Activated CD4-positive, alpha-beta T cell treated with anti-CD3 and anti-CD28 coated beads, Interleukin-10, Interleukin-2, amounts not matched to agents 100 ng/mL and 50 ng/mL, durations not matched to agents 16 hours and 8 hours (primary cell): ENCODE data around the gene ANKRD40CL.
A peak's percentile ranks its signal among the peaks of the same experiment; 100 is the strongest.

Experiments
- DNase-seq: peaks from one replicate; pipeline ENCODE4 v3.0.0-alpha.2; 2020

The ANKRD40CL gene

DNA sequence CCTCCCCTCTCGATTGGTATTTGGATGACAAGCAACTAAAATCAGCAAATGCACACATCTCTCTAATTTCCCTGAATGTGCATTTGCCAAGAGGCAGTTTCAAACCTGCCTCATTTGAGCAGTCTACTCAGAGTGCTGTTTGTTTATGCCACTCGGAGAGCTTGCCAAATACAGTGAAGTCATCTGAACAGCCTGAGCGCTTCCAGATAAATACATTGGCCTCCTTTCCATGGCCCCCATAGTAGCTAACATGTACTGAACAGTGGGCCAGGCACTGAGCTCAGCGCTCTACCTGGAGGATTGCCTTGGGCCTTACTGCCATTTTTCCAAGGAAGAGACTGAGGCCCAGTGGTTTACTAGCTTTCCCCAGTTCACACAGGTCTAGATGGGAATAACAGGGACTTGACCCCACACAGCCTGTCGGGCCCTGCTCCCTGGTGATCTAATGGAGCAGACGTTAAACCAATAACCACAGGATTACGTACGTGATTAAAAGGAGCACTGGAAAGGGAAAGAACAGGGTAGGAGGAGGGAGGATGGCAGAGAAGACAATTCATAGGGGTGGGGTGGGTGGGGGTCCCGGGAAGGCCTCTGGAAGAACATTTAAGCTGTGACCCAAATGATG is 18.7 kb upstream of the ANKRD40CL start:
- no peak for DNase-seq

DNA sequence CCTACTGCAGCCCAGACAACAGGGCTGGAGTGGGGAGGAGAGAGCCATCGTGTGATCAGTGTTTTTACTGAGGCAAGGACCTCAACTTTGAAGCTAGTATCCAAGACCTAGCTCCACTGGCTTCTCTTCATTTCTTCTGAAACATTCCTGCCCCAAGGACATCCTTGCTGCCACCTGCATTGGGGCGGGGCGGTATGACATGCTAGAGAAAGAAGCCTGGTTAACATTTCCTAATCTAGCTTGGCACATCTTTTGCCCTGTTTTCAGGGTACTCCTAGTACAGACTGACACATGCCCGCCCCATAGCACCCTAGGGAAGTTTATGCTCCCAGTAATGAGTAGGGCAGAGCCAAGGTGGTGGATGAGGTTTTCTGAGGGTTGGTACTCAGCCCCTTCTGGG is 17.8 kb upstream of the ANKRD40CL start:
- no peak for DNase-seq

DNA sequence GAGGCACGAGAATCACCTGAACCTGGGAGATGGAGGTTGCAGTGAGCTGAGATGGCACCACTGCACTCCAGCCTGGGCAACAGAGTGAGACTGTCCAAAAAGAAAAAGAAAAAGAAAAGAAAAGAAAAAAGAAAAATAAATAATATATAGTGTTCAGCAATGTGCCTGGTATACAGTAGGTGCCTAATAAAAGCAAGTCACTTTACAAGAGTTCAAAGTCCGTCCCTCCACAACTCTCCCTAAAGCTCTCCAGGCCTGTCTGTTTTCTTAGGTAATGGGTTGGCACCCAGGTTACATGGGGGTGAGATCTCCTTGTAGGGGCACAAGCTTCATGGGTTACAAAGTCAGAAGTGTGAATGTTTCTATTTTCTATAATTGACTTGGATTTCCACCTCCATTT is 16.6 kb upstream of the ANKRD40CL start:
- DNase-seq = no peak

DNA sequence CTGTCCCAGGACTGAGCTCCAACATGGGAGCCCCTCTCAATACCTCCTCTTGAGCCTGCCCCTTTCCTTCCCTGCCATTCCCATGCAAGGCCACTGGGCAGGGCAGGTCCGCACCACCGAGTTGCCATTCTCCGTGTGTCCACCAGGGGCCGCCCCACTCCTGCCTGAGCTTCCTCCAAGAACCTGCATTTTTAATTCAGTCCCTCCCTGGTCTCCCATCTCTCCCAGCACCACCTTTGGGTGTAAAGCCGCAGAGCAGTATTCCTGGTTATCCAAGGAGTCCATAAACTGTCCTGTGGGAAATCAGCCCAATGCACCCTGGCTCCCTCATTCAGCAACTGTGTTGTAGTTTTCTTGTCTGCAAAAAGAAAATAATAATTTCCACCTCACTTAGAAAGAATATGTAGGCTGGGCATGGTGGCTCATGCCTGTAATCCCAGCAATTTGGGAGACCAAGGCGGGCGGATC is 15.9 kb upstream of the ANKRD40CL start:
- peak; percentile 85 for DNase-seq

DNA sequence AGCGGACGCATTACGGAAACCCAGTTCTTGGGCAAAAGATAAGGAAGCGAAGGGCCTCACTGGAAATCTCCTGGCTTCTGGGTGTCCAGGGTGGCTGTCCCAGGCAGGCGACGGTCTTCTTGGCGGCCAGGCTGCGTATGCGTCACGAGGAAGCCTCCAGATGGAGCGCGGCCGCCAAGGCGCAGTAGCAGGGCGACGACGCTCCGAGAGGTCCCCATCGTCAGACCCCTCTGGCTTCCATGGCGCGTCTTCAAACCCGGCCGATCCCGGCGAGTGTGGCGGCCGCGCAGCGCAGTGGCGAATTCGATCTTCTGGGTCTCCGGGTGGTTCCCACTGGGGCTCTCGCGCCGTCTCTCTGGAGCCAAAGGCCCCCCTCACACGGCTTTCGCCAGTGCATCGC is 13.8 kb upstream of the ANKRD40CL start:
- no peak for DNase-seq

DNA sequence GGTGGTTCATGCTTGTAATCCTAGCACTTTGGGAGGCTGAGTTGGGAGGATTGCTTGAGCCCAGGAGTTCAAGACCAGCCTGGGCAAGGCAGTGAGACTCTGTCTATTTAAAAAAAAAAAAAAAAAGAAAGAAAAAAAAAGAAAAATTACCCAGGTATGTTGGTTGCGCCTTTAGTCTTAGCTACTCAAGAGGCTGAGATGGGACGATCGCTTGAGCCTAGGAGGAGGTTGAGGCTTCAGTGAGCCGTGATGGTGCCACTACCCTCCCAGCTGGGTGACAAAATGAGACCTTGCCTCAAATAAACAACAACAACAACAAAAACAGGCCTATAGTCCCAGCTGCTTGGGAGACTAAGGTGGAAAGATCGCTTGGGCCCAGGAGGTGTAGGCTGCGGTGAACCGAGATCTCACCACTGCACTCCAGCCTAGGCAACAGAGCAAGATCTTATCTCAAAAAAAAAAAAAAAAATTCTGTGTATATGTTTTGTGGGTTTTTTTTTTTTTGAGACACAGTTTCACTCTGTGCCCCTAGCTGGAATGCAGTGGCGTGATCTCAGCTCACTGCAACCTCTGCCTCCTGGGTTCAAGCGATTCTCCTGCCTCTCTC is 12.5 kb upstream of the ANKRD40CL start:
- DNase-seq = peak; percentile 50

DNA sequence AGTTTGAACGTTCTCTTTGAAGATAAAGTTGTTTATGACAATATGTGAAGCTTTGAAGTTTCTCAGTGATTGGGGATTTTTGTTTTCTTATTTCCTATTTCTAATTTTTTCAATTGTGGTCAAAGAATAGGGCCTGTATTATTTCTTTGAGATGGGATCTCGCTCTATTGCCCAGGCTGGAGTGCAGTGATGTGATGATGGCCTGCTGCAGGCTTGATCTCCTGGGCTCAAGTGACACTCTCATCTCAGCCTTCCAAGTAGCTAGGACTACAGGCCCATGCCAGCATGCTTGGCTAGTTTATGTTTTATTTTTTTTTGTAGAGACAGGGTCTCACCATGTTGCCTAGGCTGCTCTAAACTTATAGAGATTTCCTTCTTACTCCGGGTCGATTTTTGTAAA is 11.7 kb upstream of the ANKRD40CL start:
- no peak for DNase-seq

DNA sequence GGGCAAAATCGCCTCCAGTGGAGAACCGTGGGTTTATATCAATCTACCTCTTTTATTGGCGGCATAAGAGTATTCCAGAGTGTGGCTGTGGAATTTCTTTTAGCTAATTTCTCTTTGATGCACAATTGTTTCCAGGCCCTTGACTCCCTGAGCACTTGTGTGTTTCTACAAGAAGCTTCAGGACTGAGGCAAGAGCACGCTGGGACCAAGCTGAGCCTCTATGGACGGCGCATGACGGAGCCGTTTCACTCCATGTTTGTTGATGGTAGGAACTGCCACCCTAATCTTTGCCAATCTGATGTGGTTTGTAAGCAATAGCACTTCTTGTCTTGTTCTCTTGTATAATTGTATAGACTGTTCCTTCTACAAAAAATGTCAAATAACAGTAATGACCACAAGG is 11.2 kb upstream of the ANKRD40CL start:
- DNase-seq = no peak

DNA sequence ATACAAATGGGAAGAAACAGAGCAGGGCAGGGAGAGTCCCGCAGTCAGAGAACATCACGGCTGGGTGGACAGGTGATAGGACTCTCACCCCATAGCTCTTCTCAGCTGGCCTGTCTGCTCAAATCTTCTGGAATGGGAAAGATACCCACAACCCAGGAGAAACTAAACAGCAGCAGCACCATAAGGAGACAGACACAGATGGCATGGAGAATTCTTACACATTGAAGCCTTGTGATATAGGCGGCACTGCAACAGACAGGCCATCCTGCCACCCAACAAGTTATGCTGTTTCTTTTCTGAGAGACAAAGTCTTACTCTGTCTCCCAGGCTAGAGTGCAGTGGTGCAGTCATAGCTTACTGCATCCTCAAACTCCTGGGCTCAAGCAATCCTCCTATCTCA is 8.6 kb upstream of the ANKRD40CL start:
- no peak for DNase-seq

DNA sequence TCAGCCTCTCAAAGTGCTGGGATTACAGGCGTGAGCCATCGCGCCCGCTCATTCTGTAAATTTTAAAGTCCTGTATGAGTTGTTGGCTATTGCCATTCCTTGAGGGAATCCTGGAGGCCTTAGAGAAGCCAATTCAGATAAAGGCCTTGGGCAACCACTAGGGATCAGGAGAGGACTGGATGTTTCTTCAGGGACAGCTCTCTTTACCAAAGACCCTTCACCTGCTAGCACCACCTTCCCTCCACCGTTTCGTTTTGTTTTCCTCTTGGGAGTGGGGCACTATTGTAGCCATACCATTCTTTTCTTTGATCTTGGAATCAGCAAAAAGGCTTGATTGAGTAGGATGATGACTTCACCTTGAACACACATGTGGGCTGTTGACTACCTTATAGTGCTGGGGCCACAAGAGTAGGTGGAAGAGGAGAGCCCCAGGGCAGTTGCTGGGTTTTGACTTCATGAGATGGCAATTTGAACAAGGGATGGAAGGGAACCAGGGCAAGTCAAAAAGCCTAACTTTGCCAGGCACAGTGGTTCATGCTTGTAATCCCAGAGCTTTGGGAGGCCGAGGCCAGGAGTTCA is 7.0 kb upstream of the ANKRD40CL start:
- no peak for DNase-seq

DNA sequence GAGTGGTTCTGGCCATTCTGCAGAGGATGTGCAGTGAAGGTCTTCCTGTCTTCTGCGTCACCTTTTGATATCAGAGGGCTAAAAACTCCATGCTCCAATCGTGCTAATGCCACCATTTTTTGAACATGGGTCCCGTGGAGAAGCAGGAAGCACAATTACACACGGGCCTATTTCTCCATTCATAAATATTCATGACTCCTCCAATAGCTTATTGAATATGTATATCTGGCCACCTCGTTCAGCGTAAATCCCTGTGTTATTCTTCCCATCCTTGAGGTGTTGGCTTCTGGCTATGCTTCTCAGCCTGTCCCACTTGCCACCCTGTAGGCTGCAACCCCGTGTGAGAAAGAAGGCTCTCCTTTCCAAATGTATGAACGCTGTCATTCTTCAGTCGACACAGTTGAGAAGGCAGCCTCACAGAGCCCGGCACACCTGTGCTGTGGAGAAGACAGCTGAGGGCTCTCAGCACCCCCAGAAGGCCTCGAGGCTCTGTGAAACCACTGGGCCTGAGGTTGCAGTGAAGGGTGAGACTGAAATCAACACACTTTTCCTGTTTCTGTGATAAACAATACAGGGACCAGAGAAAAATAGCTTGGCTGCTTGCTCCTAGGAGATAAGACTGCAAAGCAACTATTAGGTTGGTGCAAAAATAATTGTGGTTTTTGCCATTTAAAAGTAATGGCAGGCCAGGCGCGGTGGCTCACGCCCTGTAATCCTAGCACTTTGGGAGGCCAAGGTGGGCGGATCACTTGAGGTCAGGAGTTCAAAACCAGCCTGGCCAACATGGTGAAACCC is 4.9 kb upstream of the ANKRD40CL start:
- DNase-seq = no peak

DNA sequence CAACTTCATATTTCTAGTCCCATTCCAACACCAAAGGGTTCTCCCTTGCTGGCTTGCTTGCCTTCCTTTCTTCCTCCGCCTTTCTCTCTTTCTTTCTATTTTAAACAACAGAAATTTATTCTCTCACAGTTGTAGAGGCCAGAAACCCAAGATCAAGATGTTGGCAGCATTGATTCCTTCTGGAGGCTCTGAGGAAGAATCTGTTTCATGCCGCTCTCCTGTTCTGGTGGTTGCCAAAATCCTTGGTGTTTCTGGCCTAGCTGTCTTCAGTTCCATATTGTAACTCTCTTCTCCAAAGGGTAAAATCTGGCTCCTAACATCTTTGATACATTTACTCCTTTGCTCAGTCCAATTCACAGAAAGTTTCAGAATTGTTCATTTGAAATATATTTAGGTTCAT is 3.0 kb upstream of the ANKRD40CL start:
- DNase-seq = no peak

DNA sequence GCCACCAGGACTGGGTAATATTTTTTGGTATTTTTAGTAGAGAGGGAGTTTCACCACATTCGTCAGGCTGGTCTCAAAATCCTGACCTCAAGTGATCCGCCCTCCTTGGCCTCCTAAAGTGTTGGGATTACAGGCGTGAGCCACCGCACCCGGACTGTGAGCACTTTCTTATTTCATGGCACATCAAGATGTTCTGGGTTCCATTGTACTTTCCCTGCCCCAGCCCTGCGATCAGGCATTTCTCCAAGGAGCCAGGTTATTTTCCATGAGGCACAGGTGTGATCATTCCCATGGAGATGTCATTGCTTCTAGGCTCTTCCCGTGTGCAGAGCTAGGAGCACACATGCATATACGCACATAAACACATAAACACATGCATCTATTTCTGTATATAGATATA is 2.6 kb upstream of the ANKRD40CL start:
- no peak for DNase-seq

DNA sequence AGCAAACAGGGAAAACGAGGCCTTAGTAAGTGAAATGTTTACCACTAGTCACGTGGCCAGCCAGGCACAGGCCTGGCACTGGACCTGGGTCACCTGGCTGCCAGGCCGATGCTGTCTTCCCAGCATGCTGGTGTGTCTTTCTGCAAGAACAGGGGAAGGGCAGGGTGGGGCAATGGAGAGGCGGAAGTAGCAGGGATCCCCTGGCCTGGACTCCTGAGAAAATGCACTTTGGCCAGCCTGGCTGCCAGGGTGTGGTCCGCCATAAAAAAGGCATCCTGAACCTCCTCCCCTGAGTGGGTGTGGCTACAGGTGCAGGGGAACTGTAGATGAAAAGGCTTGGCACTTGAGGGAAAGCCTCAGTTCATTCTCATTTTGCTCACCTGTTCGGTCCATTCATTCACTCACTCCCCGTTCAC is 1.0 kb upstream of the ANKRD40CL start:
- DNase-seq = no peak

DNA sequence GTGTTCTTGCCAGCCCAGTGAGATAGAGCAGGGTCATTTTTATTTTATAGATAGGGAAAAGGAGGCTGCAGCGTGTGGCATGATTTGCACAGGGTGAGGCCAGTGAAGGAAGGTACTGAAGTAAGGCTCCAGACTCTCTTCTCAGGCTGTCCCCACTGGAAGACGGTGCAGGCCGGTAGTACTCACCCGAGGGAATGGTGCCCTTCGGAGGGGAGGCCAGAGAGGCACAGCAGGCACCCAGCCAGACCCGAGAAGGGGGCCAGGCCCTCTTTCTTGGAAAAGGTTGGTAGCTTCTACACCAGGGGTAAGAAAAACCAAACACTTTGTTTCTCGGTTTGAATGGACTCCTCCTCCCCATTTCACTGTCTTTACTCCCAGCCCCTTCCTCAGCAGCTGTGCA is 288 bp downstream of the ANKRD40CL start:
- peak; percentile 15 for DNase-seq

DNA sequence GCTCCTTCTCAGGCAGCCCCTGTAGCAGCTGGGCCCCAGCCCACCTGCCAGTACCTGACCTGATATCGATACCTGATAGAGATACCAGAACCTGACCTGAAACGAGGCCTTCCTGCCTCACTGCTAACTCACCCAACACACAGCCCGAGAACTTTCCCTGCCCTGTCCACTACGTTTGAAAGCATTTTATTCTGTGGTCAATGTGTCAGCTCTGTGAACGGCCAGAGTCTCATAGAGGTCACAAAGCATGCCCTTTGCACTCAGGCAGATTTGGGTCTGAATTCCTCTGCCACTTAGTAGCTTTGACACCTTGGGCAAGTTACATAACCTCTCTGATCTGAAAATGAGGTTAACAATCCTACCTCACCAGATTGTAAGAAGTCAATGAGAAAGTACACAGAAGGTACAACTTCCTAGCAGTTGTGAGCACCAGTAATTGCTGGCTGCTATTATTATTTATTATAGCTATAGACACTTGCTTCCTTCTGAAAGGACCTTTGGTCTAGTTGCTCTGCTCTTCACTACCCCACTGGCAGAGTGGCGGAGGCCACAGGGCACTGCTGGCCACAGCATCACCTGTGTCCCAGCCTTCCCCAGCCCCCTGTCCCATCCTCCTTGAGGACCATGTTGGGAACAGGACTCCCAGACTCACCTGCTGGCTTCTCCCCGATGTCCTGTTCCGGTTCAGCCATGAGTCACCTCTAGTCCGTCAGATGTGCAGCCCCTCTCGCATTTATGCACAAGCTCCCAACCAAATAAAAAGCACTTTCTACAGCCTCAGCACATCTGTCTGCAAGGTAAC is 895 bp downstream of the ANKRD40CL start:
- DNase-seq = no peak

DNA sequence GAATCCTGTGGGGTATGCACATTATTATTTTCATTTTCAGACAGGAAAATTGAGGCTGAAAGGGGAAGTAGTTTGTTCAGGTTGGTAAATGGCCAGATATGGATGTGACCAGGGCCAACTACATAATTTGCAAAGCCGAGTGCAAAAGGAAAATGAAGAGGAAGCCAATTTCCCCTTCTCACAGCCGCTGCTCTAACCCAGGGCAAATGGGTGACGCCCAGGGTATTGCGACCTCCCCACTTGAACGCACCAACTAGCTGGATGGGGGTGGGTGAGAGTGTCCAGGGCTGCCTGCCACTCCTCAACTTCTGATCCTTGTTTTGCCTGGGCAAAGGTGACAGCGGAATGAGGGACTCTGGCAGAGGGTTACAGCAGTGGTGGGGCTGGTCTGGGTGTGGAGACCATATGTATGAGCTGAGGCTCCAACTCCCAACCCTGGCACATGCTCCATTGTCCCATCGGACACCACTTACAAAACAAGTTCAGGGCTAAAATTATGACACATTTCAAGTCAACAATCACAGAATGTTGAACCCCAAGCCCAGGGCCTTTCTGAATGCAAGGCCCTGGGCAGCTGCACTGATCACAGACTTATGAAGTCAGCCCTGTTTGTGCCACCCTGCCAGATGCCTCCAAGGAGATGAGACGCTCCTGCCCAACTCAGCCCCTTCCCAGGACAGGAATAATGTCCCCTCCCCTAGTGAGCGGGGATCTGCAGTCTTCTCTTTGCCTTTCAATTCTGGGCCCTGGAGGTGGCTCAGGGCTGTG is 1.7 kb downstream of the ANKRD40CL start:
- DNase-seq = no peak

DNA sequence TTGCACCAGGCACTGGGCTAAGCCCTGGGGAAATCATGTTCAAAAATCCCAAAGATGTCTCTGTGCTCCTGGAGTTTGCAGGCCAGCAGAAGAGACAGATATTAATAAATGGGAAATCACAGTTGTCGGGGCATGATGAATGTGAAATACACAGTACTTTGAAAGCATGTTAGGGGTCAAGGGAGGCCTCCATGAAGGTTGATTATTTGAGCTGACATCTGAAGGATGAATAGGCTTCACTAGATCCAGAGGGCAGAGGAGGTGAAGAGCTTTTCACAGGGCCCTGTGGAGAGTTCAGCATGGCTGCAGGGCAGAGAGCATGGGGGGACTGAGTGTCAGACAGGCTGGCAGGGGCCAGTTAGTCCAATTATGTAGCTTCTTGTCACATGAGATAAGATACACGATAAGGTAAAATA is 2.6 kb downstream of the ANKRD40CL start:
- no peak for DNase-seq

DNA sequence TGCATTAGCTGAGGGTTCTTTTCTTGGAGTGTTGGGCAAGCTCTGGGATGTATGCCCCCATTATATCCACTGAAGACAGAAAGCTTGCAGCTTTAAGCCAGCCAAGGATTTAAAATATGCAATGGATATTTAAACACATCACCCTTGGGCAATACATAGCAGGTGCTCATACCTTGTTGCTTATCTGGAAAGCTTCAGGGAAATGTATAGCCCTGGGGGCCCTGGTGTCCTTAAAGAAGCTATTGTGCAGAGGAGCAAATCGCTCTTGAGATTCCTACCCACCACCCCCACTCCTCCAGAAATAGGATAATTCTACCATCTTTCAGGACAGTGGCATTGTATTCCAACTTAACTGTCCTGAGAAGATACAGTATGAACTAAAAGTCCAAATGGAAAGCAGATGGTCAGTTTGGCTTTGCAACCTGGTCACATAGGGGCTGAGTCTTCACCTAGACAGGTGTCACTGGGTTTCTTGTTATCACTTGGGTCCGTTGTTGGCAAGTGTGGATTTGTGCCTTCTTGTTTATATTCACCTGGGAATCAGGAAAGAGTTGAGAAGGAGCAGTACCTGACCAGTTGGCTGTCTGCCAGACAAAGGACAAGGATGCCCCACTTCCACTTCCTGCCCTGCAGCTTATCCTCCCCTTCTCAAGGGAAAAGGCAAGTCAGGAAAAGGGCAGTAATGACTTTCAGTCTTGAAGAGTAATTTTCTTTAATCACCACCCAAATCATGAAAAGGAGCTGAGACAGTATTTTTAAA is 3.4 kb downstream of the ANKRD40CL start:
- DNase-seq = no peak

DNA sequence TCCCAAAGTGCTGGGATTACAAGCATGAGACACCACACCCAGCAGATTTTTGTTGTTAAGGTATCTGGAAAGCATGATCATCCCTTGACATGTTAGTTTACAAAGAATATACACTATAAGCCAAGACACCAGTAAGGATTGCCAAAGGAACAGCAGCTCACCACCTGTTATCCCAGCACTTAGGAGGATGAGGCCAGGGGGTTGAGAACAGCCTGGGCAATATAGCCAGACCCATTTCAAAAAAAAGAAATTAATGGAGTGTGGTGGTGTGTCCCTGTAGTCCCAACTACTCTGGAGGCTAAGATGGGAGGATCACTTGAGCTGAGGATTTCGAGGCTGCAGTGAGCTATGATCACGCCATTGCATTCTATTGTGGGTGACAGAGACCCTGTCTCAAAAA is 5.1 kb downstream of the ANKRD40CL start:
- no peak for DNase-seq

DNA sequence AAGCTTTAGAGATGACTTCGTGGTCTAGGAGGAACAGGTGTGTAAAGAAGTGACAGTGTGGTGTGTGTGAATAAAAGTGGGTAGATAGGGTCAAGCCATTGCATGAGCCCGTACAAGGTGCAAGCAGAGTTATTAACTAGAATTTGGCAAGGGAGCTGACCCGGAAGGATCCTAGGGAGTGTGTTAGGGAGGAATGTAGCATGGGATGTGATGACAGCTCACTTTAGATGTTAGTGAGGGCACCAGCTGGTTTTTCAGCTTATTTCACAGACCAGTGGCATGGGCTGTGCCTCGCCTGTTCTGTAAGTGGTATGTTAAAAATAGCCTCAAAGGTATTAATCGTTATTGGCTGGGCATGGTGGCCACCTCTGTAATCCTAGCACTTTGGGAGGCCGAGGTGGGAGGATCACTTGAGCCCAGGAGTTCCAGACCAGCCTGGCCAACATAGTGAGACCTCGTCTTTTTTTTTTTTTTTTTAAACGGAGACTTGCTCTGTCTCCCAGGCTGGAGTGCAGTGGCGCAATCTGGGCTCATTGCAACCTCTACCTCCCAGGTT is 8.3 kb downstream of the ANKRD40CL start:
- no peak for DNase-seq
